SKM-1 treated with dmso at 0.1 percent for 144 hours (cell line): ENCODE results near the gene PCDHB9.
"Not testable (repeated sequence)": the region's sequence is repeated elsewhere in the genome, so short reads cannot be mapped to it uniquely, and the experiment has no call there.

Source experiments
- DNase-seq: peaks from one replicate; lab custom pipeline; 2025; ENCODE audit not compliant: unreplicated experiment; lab: John Stamatoyannopoulos, UW

Gene PCDHB9

DNA sequence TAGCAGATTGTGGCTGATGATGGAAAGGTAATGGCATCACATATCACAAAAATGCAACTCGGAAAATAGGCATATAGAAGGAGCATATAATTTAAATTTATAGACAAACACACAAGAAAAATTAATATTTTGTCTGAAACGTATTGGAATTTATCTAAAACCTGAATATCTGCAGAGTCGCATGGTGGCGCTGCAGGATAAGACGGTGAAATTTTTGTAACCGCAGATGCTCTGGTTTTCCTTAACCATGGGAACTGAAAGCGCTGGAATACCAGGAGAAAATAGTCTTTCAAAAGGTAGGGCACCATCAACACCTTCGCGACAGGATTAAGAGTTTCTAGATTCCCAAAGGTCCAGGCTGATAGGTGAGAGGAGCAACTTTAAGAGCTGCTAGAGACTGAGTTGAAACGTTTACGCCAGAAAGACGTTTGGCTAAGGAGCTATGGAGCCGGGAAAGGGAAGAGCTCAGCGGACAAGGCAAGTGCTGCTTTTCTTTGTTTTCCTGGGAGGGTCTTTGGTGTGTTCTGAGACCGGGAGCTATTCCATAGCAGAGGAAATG, 47.2 kb downstream of the PCDHB9 start:
- DNase-seq: no peak

DNA sequence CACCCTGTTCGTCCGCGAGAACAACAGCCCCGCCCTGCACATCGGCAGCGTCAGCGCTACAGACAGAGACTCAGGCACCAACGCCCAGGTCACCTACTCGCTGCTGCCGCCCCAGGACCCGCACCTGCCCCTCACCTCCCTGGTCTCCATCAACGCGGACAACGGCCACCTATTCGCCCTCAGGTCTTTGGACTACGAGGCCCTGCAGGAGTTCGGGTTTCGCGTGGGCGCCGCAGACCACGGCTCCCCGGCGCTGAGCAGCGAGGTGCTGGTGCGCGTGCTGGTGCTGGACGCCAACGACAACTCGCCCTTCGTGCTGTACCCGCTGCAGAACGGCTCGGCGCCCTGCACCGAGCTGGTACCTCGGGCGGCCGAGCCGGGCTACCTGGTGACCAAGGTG, 49.0 kb downstream of the PCDHB9 start:
- not testable (repeated sequence) for DNase-seq

DNA sequence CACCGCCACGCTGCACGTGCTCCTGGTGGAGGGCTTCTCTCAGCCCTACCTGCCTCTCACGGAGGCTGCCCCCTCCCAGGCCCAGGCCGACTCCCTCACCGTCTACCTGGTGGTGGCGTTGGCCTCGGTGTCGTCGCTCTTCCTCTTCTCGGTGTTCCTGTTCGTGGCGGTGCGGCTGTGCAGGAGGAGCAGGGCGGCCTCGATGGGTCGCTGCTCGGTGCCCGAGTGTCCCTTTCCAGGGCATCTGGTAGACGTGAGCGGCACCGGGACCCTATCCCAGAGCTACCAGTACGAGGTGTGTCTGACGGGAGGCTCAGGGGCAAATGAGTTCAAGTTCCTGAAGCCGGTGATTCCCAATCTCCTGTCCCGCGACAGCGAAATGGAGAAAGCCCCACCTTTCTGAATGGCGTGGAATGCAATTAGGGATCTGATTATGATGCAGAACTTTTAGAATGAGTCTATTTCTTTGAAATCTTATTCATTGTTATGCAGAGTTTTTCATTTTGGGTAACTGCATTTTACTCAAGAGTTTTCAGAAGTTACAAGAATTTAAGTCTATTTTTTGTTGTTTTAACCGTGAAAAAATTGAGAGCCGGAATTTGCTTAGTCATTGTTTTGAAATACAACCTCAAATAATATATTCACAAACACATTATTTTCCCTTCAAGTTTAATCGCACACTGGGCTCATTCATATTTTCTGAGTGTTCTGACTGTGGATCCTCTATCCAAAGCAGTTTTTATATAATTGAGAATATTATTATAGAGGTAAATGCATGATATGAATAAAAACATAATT, 49.8 kb downstream of the PCDHB9 start:
- no peak for DNase-seq
